C4-2B (cell line): ENCODE results near the gene SFT2D1.

Experiments used
- H3K27ac ChIP-seq: fragments of 450-650 bp; 2 replicates; pipeline ENCODE4 v1.5.1; 2017
- ZFX ChIP-seq: fragments of 450-650 bp; IDR thresholded peaks from 2 replicates; pipeline ENCODE4 v1.6.1; 2017
- TF ChIP-seq, protein P1 (sequence below): fragments of 450-650 bp; conservative IDR thresholded peaks from 2 replicates; pipeline ENCODE4 v1.5.1; 2017; ENCODE audit warnings: mild to moderate bottlenecking

SFT2D1 gene

DNA sequence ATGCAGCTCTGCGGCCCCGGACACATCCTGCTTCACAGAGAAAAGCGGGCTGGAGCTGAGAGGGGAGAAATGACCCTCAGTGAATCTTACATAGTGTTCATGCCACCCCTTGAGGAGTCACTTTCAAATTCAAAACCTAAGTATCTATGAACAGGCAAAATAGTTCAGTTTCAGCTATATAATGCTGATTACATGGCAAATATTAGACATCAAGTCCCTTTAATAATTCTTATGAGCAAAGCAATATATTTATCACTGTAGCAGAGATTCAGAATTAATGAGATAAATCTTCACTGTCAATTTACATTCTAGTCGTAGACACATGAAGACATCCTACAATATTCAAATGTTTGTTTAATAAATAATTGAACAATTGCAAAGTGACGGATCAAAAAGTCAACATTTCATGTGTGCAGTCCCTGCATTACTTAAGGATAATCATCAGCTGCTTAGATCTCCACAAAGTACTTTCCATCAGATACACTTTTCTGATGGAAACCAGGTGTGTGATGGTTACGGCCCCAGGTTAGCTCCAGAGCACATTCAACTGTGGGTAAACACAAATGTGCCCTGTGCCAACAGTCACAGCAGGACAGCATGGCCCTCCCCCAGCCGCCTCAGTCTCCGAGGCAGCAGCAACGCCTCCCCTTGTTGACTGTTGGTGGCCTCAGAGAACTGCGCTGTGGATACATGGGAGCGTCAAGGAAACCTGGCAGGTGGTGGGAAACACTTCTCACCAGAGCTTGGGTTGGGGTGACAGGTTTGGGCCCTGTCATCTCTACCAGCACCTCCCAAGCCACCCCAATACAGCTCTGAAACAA is 33.4 kb downstream of the SFT2D1 start:
- TF ChIP-seq ZFX, result no peak
- TF ChIP-seq, protein P1, sequence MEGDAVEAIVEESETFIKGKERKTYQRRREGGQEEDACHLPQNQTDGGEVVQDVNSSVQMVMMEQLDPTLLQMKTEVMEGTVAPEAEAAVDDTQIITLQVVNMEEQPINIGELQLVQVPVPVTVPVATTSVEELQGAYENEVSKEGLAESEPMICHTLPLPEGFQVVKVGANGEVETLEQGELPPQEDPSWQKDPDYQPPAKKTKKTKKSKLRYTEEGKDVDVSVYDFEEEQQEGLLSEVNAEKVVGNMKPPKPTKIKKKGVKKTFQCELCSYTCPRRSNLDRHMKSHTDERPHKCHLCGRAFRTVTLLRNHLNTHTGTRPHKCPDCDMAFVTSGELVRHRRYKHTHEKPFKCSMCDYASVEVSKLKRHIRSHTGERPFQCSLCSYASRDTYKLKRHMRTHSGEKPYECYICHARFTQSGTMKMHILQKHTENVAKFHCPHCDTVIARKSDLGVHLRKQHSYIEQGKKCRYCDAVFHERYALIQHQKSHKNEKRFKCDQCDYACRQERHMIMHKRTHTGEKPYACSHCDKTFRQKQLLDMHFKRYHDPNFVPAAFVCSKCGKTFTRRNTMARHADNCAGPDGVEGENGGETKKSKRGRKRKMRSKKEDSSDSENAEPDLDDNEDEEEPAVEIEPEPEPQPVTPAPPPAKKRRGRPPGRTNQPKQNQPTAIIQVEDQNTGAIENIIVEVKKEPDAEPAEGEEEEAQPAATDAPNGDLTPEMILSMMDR, result no peak
- H3K27ac ChIP-seq, result no peak overlapping the region

DNA sequence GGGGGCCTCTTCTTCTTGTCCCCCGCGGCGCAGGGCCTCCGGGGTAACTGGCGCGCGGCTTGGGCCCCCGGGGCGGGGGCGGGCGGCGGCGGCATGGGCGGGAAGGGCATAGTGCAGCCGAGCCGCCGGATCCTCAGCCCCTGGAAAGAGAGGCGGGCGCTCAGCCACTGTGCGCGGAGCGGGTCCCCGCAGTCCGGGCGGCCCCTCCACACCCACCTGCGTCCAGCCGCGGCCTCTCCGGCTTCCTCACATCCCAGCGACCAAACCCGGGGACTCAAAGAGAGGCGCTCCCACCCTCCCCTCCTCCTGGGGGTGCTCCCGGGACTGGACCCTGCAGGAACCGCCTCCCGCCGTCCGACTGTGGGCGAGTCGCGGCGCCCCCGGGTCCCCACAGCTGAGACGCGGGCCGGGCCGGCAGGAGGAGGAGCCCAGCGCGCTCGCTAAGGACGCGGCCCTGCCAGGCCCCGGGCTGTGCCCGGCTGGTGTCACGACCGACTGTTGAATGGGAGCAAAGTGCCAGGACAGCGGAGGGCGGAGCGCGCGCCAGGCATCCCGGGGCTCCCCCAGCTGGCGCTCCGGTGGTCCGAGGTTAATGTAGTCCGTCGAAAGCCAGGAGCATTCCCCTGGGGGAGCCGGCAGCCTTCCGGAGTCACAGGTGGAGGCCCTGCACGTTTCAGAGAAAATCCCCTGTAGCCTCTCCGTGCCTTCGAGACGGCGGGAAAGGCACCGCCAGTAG is 34.1 kb downstream of the SFT2D1 start, which contains the start of gene PRR18:
Gene PRR18 (minus strand): TSS at position 360 of the 736 bp plus-strand sequence. CDS start 250 bp downstream, at position 110.
- TF ChIP-seq, protein P1, result no peak
- TF ChIP-seq ZFX, result no peak
- H3K27ac ChIP-seq, result no peak within 1 kb of the TSS

DNA sequence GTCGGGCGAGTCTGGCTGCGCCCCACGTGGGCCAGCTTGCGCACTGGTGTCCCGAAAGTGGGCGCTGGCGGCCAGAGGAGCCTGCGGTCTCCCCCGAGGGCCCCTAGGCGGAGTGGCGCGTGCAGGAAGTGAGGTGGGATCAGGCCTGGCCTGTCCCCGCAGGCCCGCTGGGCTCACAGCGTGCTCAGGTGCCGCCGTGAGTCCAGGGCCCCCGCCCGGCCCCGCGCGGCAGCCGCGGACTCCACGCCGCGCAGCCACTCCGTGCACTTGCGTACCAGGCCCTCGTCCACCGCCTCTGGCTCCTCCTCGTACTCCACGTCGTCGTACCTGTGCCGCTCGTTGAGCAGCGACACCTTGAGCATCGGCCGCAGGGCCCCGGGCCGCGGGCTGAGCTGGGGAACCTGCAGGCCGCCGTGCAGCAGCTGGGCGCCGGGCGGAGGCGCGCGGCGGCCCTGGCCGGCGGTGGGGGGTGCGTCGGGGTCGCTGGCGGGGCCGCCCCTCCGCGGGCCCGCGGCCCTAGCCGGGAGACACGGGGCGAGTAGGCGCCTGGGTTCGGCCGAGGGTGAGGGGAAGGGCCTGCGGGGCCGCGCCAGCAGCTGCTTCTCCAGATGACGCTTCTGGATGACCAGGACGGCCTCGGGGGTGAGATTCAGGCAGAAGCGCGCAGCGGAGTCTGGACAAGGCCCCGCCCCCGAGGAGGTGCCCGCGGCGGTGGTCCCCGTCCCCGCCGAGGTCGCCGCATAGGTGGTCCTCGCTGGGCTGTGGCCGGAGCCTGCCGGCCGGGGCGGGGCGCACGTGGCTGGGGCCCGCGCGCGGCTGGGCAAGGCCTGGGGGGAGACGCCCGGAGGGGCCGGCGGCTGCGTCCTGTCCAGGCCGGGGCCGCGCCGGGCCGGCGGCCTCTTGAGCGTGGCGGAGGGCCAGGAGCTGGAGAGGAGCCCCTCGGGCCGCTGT is 35.0 kb downstream of the SFT2D1 start:
- TF ChIP-seq ZFX, result no peak
- TF ChIP-seq, protein P1, result no peak

DNA sequence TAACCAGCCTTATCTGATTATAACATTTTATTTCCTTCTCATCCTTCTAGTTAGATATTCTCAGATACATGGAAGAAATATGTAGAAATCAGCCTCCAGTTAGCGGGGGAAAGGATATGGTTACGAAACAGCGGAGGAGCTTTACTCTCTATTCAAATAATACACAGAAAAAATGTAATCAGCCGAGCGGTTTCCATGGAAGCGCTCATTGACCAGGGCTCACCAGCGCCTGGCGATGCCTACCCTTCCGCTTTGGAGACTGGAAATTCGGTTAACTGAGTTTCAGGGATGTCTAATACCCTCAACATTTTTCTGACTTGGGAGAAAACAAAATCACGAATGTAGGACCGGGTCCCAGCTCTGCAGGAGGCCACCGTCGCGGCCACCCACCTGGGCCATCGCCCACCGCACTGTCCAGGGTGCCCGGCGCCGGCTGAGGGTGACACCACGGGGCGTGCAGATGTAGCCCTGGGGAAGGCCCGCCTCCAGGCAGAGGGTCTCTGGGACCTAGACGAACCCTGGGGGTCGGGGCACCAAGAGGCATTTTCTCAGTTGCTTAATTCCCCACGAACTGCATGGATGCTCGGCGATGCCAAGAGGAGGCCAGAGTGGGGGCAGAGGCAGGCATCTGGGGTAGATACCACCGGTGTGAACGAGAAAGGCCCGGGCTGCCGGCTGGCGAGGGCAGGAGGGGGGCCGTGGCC is 35.8 kb downstream of the SFT2D1 start:
- H3K27ac ChIP-seq, result no peak overlapping the region
- TF ChIP-seq, protein P1, result no peak
- TF ChIP-seq ZFX, result no peak

More for the DNA sequence above, 35.0 kb downstream of the SFT2D1 start:
- no peak overlapping the region for H3K27ac ChIP-seq

DNA sequence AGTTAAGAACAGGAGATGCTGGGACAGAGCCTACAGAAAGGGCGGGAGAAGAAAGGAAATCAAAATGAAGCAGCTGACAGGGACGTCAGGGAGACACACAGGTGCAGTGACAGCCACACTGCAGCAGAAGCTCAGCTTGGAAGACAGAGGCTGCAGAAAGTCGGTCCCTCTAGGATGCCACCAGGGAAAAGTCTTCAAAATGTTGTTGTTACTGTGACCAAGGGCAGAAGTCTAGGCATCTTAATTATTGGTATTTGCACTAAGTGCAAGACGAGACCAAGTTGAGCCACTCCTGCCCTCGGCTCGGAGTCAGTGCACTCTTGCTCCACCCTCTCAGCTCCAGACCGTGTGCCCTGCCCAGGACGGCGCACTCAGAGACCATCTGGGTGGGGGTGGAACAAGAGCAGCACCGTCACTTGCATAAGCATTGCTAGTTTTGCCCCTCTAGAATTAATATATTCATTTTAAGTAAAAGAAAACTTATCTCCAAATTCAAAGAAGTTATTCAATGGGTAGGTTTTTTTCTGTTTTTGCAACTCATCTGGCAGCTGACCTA is 36.7 kb downstream of the SFT2D1 start:
- TF ChIP-seq, protein P1, result no peak
- TF ChIP-seq ZFX, result no peak
- H3K27ac ChIP-seq, result no peak overlapping the region

DNA sequence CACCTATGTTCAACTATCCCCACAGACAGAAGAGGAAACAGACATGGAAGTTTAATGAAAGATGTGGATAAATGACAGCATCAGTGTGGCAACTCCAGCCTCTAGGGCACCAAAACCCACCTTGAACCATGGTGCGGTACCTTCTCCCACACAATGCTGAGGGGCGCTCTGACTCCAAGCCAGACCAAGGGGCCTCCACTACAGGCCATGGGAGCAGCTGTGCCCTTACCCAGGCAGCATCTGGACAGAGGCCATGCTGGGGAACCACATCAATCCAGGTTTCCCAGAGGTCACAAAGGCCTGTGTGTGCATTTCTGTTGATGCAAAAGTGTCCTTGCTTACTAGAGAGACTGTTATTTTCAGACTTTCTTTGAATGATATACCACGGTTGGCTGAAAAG is 38.2 kb downstream of the SFT2D1 start:
- H3K27ac ChIP-seq, result no peak overlapping the region
- TF ChIP-seq, protein P1, result no peak
- TF ChIP-seq ZFX, result no peak
